Cardiac fibroblast (primary cell): ENCODE measurements around the gene GET4.

ENCODE experiments used
- DNase-seq, 2 donors: peaks; one replicate each; pipeline versions ENCODE4 v3.0.0 to v3.0.0-alpha.2; 2010; ENCODE audit warnings: low read depth in 2 of 2
- H3K4me3 ChIP-seq, 2 donors: replicated peaks in 1 of 2; 1 replicate in 1 of 2; 2 replicates in 1 of 2; pipeline ENCODE4 v1.5.1; 2011; ENCODE audit warnings: low read depth in 2 of 2, low read length in 2 of 2, mild to moderate bottlenecking in 2 of 2, moderate library complexity in 1 of 2
- TF ChIP-seq, protein P1 (sequence below): IDR thresholded peaks from one replicate; pipeline ENCODE4 v1.5.1; 2011; ENCODE audit warnings: low read depth, mild to moderate bottlenecking, low read length, inconsistent platforms

Gene GET4

DNA sequence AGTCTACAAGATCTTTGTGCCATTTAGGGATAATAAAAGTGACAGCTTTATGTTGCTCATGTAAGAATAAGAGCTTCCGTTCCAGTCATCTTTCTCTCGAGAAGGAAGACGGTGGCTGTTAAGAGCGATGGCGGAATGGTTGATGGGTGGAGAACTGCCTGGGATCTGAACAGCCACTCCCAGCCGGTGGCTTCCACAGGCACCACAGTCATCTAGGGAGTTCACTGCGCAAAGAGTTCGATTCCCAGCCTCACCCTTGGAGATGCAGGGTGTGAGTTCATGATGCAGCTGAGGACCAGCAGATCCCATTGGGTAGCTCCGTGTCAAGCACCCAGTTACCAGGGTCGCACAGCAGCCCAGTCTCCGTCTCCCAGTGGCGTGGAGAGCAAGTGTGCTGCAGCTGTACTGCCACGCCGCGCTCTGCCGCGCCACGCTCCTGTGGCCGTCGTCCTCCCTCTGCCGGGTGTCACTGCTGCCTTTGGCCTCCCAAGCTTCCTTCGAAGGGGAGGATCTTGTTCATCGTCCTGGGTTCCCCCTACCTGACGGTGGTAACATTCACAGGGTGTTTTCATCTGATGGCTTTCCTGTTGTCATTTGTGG is 36.3 kb upstream of the GET4 start:
- TF ChIP-seq, protein P1, sequence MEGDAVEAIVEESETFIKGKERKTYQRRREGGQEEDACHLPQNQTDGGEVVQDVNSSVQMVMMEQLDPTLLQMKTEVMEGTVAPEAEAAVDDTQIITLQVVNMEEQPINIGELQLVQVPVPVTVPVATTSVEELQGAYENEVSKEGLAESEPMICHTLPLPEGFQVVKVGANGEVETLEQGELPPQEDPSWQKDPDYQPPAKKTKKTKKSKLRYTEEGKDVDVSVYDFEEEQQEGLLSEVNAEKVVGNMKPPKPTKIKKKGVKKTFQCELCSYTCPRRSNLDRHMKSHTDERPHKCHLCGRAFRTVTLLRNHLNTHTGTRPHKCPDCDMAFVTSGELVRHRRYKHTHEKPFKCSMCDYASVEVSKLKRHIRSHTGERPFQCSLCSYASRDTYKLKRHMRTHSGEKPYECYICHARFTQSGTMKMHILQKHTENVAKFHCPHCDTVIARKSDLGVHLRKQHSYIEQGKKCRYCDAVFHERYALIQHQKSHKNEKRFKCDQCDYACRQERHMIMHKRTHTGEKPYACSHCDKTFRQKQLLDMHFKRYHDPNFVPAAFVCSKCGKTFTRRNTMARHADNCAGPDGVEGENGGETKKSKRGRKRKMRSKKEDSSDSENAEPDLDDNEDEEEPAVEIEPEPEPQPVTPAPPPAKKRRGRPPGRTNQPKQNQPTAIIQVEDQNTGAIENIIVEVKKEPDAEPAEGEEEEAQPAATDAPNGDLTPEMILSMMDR, result no peak
- DNase-seq, result no peak
- no peak overlapping the region for H3K4me3 ChIP-seq

DNA sequence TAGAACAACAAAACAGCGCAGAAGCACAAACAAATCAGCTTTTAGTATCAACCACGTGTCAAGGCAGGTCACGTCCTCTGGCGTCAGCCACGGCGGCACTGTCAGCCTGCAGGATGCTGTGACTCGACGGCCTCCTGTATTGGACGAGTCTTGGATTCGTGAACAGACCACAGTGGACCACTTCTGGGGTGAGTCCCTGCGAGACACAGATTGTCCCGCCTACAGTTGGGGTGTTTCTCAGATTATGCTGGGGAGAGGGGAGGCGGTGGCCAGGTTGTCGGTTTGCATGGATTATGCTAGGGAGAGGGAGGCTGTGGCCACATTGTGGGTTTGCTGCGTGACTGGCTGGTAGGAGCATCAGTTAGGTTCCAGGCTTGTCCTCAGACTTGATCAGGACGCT is 34.4 kb upstream of the GET4 start:
- TF ChIP-seq, protein P1, result no peak
- no peak for DNase-seq
- H3K4me3 ChIP-seq, result no peak overlapping the region

DNA sequence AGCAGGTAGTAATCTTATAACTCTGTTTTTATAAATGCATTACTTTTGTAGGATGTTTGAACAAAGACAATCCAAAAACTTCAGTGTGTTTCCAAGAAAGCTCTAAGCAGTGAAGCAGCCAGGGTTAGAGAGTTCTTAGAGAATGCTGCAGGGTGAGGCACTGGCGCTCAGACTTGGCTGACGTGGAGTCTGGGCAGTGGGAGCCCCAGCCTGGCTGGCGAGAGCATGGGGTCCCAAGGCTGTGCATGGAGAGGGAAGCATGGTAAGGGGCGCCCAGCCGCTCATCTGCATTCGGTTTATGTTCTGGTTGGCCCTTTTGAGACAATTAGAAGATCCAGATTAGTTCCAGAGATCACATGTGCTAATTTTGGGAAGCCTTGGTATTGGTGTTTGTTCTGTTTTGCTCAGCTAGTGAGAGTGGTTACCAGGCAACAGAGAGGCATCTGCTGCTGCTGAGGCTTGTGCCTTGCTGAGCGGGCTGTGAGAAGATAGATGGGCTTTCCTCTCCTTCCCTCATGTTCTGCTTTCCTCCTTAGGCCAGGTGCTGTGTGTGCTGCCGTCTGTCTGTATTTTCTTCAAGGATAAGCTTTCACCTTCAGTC is 33.8 kb upstream of the GET4 start:
- no peak overlapping the region for H3K4me3 ChIP-seq
- no peak for DNase-seq
- TF ChIP-seq, protein P1, result no peak

DNA sequence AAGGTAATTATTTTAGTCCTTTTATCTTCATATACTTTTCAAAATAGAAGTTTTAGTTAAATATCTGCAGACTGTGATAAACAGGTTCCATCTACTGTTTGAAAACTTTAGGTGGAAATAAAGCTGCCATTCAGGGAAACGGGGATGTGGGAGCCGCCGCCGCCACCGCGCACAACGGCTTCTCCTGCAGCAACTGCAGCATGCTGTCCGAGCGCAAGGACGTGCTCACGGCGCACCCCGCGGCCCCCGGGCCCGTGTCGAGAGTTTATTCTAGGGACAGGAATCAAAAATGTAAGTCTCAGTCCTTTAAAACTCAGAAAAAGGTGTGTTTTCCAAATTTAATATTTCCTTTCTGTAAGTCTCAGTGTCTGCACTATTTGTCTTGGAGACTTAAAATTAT is 33.1 kb upstream of the GET4 start:
- no peak for DNase-seq
- no peak overlapping the region for H3K4me3 ChIP-seq
- TF ChIP-seq, protein P1, result no peak

DNA sequence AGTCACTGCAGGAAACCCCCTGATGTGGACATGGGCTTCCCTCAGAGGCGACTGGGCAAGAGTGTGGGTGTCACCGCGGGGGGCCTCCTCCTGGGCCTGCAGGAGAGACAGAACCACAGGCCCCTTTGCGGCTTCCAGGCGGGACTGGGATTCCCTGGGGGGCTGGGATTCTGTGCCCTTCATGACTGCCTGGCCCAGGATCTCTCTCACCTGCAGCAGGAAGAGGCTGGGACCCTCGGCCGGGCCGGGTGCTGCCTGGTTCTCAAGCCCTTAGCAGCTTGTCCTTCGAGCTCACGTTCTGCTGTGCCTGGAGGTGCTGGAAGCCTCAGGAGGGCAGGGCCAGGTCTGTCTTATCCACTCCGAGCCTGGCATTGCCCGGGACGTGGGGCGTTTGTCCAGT is 32.3 kb upstream of the GET4 start:
- H3K4me3 ChIP-seq, result no peak overlapping the region
- TF ChIP-seq, protein P1, result no peak

DNA sequence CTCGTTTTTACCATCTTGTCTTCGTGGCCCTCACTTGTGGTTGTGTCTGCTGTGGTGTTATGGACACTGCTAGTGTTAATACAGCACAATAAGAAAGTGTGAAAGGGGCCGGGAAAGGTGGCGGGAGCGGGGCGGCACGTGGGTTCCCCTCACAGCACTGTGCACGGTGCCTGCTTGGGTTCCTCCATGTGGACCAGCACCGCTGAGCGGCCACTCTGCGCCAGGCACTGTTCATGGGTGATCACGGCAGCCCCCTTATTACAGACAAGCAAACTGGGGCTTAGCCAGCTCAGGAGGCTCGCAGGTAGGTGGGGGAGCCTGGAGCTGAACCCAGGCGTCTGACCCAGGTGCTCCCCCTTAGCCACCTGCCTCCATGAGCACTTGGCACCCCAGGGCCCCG is 31.8 kb upstream of the GET4 start:
- TF ChIP-seq, protein P1, result no peak
- no peak overlapping the region for H3K4me3 ChIP-seq
- DNase-seq, result no peak

More for the DNA sequence above, 32.3 kb upstream of the GET4 start:
- DNase-seq, result no peak

DNA sequence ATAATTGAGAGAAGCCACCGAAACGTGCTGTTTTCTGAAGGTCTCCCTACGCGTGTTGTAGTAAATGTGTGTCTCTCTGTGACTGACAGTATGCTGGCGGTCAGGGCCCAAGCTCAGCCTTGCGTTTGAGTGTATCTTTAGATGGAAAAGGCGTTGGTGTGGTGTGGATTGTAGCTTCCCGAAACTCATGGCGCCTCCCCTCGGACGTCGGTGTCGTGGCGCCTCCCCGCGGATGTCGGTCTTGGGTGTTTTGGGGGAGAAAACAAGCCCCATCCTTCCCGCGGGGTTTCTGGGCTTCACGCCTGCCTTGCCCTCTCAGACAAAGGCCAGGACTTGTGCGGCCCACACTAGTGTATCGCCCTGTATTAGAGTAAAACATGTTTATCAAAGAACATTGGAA is 31.3 kb upstream of the GET4 start:
- H3K4me3 ChIP-seq, result no peak overlapping the region
- TF ChIP-seq, protein P1, result no peak
- DNase-seq, result no peak
